HepG2 (cell line): ENCODE data around the gene TRAK1. TPM values are rescaled to one million over a fixed set of nuclear protein-coding genes. Genes with fewer than 3 reads are reported as not detected.

Experiments
- ATAC-seq: fragments of 200-7000 bp; cut with Tn5 transposase; 3 replicates; pipeline ENCODE4 v1.9.1; 2020; ENCODE audit warnings: mild to moderate bottlenecking, moderate library complexity
- BruUV-seq: library from RNA; stranded (reverse); fragments of 400-500 nt; replicated peaks from 2 replicates; lab custom pipeline; 2021; lab: Mats Ljungman, UMichigan
- CTCF ChIA-PET: fragments of 300-600 bp; formaldehyde crosslinking; extraction: SDS; loops from one replicate; lab custom pipeline; 2021; ENCODE audit warnings: low total read pairs, inconsistent platforms, low intra/inter-chr PET ratio; lab: Yijun Ruan, JAX
- POLR2A ChIA-PET: fragments of 350-600 bp; sonication (Branson Sonifier 250); formaldehyde crosslinking; loops from one replicate; lab custom pipeline; 2020; ENCODE audit warnings: antibody characterized with exemption, inconsistent platforms; lab: Yijun Ruan, JAX
- DNase-seq: peaks from one replicate; pipeline ENCODE4 v3.0.0-alpha.2; 2015; ENCODE audit warnings: low spot score
- FAIRE-seq: peaks from 3 replicates; lab custom pipeline; 2011; peaks lifted over from hg19 to GRCh38; lab: Jason Lieb, UNC
- H2AFZ ChIP-seq: one replicate; pipeline ENCODE4 v1.6.1; 2011; ENCODE audit warnings: low read length, inconsistent platforms
- H3K27ac ChIP-seq: fragments of 300-600 bp; 3 replicates; pipeline ENCODE4 v1.8.0; 2011; ENCODE audit warnings: mixed run types, mild to moderate bottlenecking, mixed read lengths, low read length, inconsistent platforms; ENCODE audit not compliant: insufficient read depth; ENCODE audit errors: extremely low read length
- H3K27me3 ChIP-seq, 2 experiments: fragments of 200-600 bp in 1 of 2; 2 replicates in 1 of 2; 3 replicates in 1 of 2; pipeline versions ENCODE4 v1.6.0 to v1.8.0; 2011; ENCODE audit warnings: low read length in 2 of 2, mild to moderate bottlenecking in 2 of 2, moderate library complexity in 2 of 2, inconsistent platforms in 1 of 2; ENCODE audit not compliant: insufficient read depth in 2 of 2, control insufficient read depth in 1 of 2
- H3K36me3 ChIP-seq, 2 experiments: fragments of 200-600 bp in 1 of 2; replicated peaks in 1 of 2; 2 replicates in 1 of 2; 3 replicates in 1 of 2; pipeline versions ENCODE4 v1.5.1 to v1.8.0; 2011; ENCODE audit warnings: low read length in 2 of 2, inconsistent platforms in 1 of 2; ENCODE audit not compliant: insufficient read depth in 2 of 2, control insufficient read depth in 1 of 2
- H3K4me1 ChIP-seq: 2 replicates; pipeline ENCODE4 v1.5.1; 2012; ENCODE audit warnings: low read length, inconsistent platforms; ENCODE audit not compliant: insufficient read depth
- H3K4me2 ChIP-seq: 2 replicates; pipeline ENCODE4 v1.6.0; 2011; ENCODE audit warnings: low read depth, low read length, inconsistent platforms
- H3K4me3 ChIP-seq, 3 experiments: fragments of 200-600 bp in 1 of 3; sonication (generic), shearing (Covaris generic) in 1 of 3; replicated peaks in 1 of 3; 2 replicates each; pipeline ENCODE4 v1.5.1; 2011 to 2016; ENCODE audit warnings: low read length in 3 of 3, inconsistent platforms in 2 of 3, low read depth in 2 of 3, mild to moderate bottlenecking in 2 of 3, control low read depth in 1 of 3, mixed read lengths in 1 of 3; ENCODE audit not compliant: insufficient read depth in 1 of 3
- H3K79me2 ChIP-seq: one replicate; pipeline ENCODE4 v1.6.1; 2011; ENCODE audit warnings: low read length, inconsistent platforms; ENCODE audit not compliant: insufficient read depth
- H3K9ac ChIP-seq: 2 replicates; pipeline ENCODE4 v1.6.0; 2011; ENCODE audit warnings: mild to moderate bottlenecking, low read depth, low read length, inconsistent platforms; ENCODE audit not compliant: insufficient read depth
- H3K9me3 ChIP-seq: 2 replicates; pipeline ENCODE4 v1.5.1; 2012; ENCODE audit warnings: mild to moderate bottlenecking, low read length
- H4K20me1 ChIP-seq: 2 replicates; pipeline ENCODE4 v1.6.0; 2011; ENCODE audit warnings: inconsistent platforms, mild to moderate bottlenecking, low read length, moderate library complexity; ENCODE audit not compliant: insufficient read depth
- FOXA1 ChIP-seq, 2 experiments: fragments of 450-650 bp in 1 of 2; sonication (generic) in 1 of 2; formaldehyde crosslinking in 1 of 2; IDR thresholded peaks; 2 replicates each; pipeline versions ENCODE4 v1.4.0 to v1.6.1; 2016 to 2020; ENCODE audit warnings: missing genetic modification reagents in 1 of 2
- HCFC1 ChIP-seq: fragments of 150-350 bp; IDR thresholded peaks from 2 replicates; pipeline ENCODE4 v1.6.1; 2014; ENCODE audit warnings: low read depth, low read length
- HNRNPL ChIP-seq: fragments of 200-400 bp; formaldehyde crosslinking; IDR thresholded peaks from 2 replicates; pipeline ENCODE4 v1.6.1; 2017; ENCODE audit warnings: mild to moderate bottlenecking, low read depth, low read length
- MAFF ChIP-seq: IDR thresholded peaks from 2 replicates; pipeline ENCODE4 v1.6.1; 2011; ENCODE audit warnings: low read depth, low read length, improper control_type of control experiment
- MAFK ChIP-seq, 2 experiments: IDR thresholded peaks in 1 of 2; conservative IDR thresholded peaks in 1 of 2; 2 replicates each; pipeline ENCODE4 v1.6.1; 2011; ENCODE audit warnings: improper control_type of control experiment in 2 of 2, low read length in 2 of 2
- SAP130 ChIP-seq: IDR thresholded peaks from 2 replicates; pipeline ENCODE4 v1.6.1; 2016; ENCODE audit warnings: low read depth
- SOX13 ChIP-seq, 3 experiments: fragments of 450-650 bp in 1 of 3; sonication (generic) in 1 of 3; formaldehyde crosslinking in 1 of 3; IDR thresholded peaks in 2 of 3; conservative IDR thresholded peaks in 1 of 3; 2 replicates each; pipeline versions ENCODE4 v1.5.0 to v1.6.1; 2016 to 2020; ENCODE audit warnings: antibody characterized with exemption in 1 of 3, mild to moderate bottlenecking in 1 of 3, missing compliant biosample characterization in 1 of 3, missing genetic modification reagents in 1 of 3, moderate library complexity in 1 of 3
- YEATS4 ChIP-seq: sonication (generic); formaldehyde crosslinking; IDR thresholded peaks from 2 replicates; pipeline ENCODE4 v1.4.0; 2020; ENCODE audit warnings: missing genetic modification reagents, borderline replicate concordance
- ZMYM3 ChIP-seq: sonication (generic); formaldehyde crosslinking; IDR thresholded peaks from 2 replicates; pipeline ENCODE4 v1.5.1; 2020; ENCODE audit warnings: mild to moderate bottlenecking, missing genetic modification reagents
- WGBS: methylation state at CpG from one replicate; pipeline ENCODE4 v1.1.6; 2017; ENCODE audit warnings: low lambda C conversion rate; 5-methylcytosine and 5-hydroxymethylcytosine counted together
- in situ Hi-C: cut with HindIII; loops from 2 replicates; pipeline ENCODE4 v1.10.0; 2017; ENCODE audit warnings: low pct_unique_long_range_greater_than_20kb; ENCODE audit not compliant: extremely low pct_ligation_motif_present
- intact Hi-C: fragments of 100-400 bp; cut with micrococcal nuclease; formaldehyde crosslinking; loops from one replicate; pipeline ENCODE4 v1.10.0; 2022; ENCODE audit not compliant: unreplicated experiment
- polyA plus RNA-seq, 8 experiments: library from polyadenylated mRNA; depleted of rRNA in 3 of 8; stranded (reverse) in 7 of 8; unstranded in 1 of 8; fragments of >200 nt; fragmentation: Illumina TruSeq in 4 of 8; extraction: Trizol in 4 of 8; gene quantifications; 2 replicates each; pipeline versions ENCODE4 v1.2.1 to v1.2.3, GENCODE V29; 2011 to 2016; ENCODE audit warnings: low read depth in 4 of 8, missing spikeins in 1 of 8, mixed read lengths in 1 of 8; ENCODE audit not compliant: insufficient read depth in 1 of 8
- total RNA-seq, 5 experiments: library from RNA; depleted of rRNA; stranded (reverse); fragments of >200 nt; fragmentation: Illumina TruSeq; extraction: Trizol; gene quantifications; 2 replicates each; pipeline ENCODE4 v1.2.3, GENCODE V29; 2016; ENCODE audit warnings: low read depth in 1 of 5
- TF ChIP-seq, protein P1 (sequence below): sonication (generic); formaldehyde crosslinking; IDR thresholded peaks from 2 replicates; pipeline ENCODE4 v1.5.1; 2020; ENCODE audit warnings: mild to moderate bottlenecking, missing genetic modification reagents, moderate library complexity
- TF ChIP-seq, protein P2 (sequence below): sonication (generic); formaldehyde crosslinking; IDR thresholded peaks from 2 replicates; pipeline ENCODE4 v1.4.0; 2020; ENCODE audit warnings: missing genetic modification reagents
- TF ChIP-seq, protein P3 (sequence below): sonication (generic); IDR thresholded peaks from 2 replicates; pipeline ENCODE4 v1.6.1; 2016; ENCODE audit warnings: low read depth, borderline replicate concordance

Gene TRAK1
- total and polyA plus RNA-seq, 2 of the 13 experiments (the other 11 are each of a cell fraction or from before 2014, with no cell fraction given): 20.5 to 46.6 TPM

DNA sequence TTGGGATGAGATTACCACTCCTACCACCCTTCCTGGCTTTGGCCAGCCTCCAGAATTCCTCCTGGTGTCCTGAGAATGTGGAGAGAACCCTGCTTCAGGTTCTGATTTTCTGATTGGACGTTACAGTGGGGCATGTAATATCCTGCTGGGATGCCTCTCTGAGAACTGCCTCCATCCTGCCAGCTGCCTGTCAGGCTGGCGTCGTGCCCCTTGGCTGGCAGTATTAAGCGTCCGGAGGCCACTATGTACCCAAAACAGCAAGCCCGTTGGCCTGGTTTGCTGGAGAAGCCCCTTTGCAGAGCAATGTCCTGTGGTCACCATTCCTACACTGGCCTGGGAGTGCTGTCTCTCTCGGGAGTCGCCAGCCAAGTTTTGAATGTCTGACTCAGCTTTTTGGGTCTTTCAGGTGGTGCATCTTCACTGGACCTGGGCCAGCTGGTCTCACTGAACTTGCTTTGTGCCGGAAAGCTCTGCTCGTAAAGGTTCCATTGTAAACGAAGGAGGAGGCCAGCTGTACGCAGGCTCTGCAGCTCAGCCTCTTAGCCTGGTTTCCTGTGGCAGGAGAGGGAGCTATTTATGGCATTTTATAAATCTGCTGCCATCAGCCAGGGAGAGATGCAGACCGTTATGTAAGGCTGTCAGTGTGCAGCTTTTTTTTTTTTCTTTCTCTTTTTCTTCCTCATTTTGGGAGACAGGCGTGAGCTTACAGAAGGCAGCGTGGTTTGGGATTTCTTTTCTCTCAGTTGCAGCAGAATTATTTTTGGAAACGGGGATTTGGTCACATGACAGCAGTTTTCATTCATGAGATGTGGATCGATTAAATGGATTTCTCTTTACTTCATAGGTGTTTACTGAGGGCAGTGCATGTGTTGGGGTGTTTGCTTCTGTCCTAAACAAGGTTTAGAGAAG lies 19.0 kb upstream of the TRAK1 start:
- DNase-seq (peak; percentile 39), ATAC-seq (peak; percentile 53), FAIRE-seq (no peak)
- no peaks in the 10 kb centered on the region; the same call in 1 of the 2 replicates for H4K20me1 ChIP-seq
- intact Hi-C loops (no loop called here), in situ Hi-C loops (no loop called here)
- 0 out of 2 replicates have a peak overlapping the region, but pooled peaks have one; percentile 31 for H3K4me2 ChIP-seq
- WGBS: 85% methylated on average over 7 of the region's 17 CpGs
- ChIA-PET POLR2A (no interaction called here), CTCF (no interaction called here)
- H3K36me3 ChIP-seq: no peaks in the 10 kb centered on the region; a peak in 2 of 5 replicates
- peaks cover 50% of the 10 kb centered on the region for H3K79me2 ChIP-seq
- TF ChIP-seq HCFC1 (no peak), YEATS4 (CRISPR knock-in tag) (no peak), MAFF (peak; percentile 64), SOX13 (IDR thresholded peaks at IDR 0.05) (no peak), SOX13 (CRISPR knock-in tag; conservative IDR thresholded peaks at IDR 0.05 in 1 of 2, IDR thresholded peaks at IDR 0.05 in 1 of 2) (0 out of 4 replicates have a peak, but pooled peaks of 1 of the 2 experiments have one; percentile 8), ZMYM3 (peak; percentile 18; the same call in 1 of the 2 replicates), MAFK (conservative IDR thresholded peaks at IDR 0.05 in 1 of 2, IDR thresholded peaks at IDR 0.05 in 1 of 2; ENCODE audit: low read length in 2 of 2) (peak; percentile 71 to 81), SAP130 (CRISPR knock-in tag) (peak; percentile 24; the same call in 1 of the 2 replicates), FOXA1 (IDR thresholded peaks at IDR 0.05) (no peak), FOXA1 (CRISPR knock-in tag; IDR thresholded peaks at IDR 0.05) (peak; percentile 35; the same call in 1 of the 2 replicates), HNRNPL (0 out of 2 replicates have a peak, but pooled peaks have one; percentile 51)
- TF ChIP-seq, protein P1, sequence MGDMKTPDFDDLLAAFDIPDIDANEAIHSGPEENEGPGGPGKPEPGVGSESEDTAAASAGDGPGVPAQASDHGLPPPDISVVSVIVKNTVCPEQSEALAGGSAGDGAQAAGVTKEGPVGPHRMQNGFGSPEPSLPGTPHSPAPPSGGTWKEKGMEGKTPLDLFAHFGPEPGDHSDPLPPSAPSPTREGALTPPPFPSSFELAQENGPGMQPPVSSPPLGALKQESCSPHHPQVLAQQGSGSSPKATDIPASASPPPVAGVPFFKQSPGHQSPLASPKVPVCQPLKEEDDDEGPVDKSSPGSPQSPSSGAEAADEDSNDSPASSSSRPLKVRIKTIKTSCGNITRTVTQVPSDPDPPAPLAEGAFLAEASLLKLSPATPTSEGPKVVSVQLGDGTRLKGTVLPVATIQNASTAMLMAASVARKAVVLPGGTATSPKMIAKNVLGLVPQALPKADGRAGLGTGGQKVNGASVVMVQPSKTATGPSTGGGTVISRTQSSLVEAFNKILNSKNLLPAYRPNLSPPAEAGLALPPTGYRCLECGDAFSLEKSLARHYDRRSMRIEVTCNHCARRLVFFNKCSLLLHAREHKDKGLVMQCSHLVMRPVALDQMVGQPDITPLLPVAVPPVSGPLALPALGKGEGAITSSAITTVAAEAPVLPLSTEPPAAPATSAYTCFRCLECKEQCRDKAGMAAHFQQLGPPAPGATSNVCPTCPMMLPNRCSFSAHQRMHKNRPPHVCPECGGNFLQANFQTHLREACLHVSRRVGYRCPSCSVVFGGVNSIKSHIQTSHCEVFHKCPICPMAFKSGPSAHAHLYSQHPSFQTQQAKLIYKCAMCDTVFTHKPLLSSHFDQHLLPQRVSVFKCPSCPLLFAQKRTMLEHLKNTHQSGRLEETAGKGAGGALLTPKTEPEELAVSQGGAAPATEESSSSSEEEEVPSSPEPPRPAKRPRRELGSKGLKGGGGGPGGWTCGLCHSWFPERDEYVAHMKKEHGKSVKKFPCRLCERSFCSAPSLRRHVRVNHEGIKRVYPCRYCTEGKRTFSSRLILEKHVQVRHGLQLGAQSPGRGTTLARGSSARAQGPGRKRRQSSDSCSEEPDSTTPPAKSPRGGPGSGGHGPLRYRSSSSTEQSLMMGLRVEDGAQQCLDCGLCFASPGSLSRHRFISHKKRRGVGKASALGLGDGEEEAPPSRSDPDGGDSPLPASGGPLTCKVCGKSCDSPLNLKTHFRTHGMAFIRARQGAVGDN (CRISPR knock-in tag): peak; percentile 28; the same call in 1 of the 2 replicates
- TF ChIP-seq, protein P2, sequence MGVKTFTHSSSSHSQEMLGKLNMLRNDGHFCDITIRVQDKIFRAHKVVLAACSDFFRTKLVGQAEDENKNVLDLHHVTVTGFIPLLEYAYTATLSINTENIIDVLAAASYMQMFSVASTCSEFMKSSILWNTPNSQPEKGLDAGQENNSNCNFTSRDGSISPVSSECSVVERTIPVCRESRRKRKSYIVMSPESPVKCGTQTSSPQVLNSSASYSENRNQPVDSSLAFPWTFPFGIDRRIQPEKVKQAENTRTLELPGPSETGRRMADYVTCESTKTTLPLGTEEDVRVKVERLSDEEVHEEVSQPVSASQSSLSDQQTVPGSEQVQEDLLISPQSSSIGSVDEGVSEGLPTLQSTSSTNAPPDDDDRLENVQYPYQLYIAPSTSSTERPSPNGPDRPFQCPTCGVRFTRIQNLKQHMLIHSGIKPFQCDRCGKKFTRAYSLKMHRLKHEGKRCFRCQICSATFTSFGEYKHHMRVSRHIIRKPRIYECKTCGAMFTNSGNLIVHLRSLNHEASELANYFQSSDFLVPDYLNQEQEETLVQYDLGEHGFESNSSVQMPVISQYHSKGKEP (CRISPR knock-in tag): no peak
- TF ChIP-seq, protein P3, sequence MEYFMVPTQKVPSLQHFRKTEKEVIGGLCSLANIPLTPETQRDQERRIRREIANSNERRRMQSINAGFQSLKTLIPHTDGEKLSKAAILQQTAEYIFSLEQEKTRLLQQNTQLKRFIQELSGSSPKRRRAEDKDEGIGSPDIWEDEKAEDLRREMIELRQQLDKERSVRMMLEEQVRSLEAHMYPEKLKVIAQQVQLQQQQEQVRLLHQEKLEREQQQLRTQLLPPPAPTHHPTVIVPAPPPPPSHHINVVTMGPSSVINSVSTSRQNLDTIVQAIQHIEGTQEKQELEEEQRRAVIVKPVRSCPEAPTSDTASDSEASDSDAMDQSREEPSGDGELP: peak; percentile 58; the same call in 1 of the 2 replicates
- no peak overlapping the region for H3K4me3 ChIP-seq
- no peaks in the 10 kb centered on the region for H3K9me3 ChIP-seq
- H3K27ac ChIP-seq: no peak overlapping the region
- H3K9ac ChIP-seq: 0 out of 2 replicates have a peak overlapping the region, but pooled peaks have one; percentile 14
- BruUV-seq: no TSS peak
- no peak overlapping the region for H2AFZ ChIP-seq
- no peaks in the 10 kb centered on the region for H3K27me3 ChIP-seq
- H3K4me1 ChIP-seq: peaks cover 55% of the 10 kb centered on the region
